Spleen (tissue), 11 donors: ENCODE measurements around the gene RAVER2. TPM values are rescaled to one million over a fixed set of nuclear protein-coding genes. Genes with fewer than 3 reads are reported as not detected.

Experiments used
- DNase-seq: peaks from one replicate; pipeline ENCODE4 v3.0.0-alpha.2; 2020
- H3K27ac ChIP-seq, 8 donors: fragments of 200-600 bp; sonication (generic) in 7 of 8; 1 replicate in 4 of 8; 2 replicates in 4 of 8; pipeline versions ENCODE4 v1.5.0 to v1.8.0; 2016 to 2021; ENCODE audit warnings: inconsistent platforms in 4 of 8, mild to moderate bottlenecking in 4 of 8, moderate library complexity in 1 of 8
- H3K27me3 ChIP-seq, 7 donors: fragments of 200-600 bp; sonication (generic) in 6 of 7; replicated peaks in 1 of 7; 1 replicate in 4 of 7; 2 replicates in 3 of 7; pipeline versions ENCODE4 v1.5.0 to v1.8.0; 2016 to 2021; ENCODE audit warnings: inconsistent platforms in 3 of 7, mild to moderate bottlenecking in 1 of 7
- H3K36me3 ChIP-seq, 6 donors: fragments of 200-600 bp; sonication (generic) in 5 of 6; 1 replicate in 4 of 6; 2 replicates in 2 of 6; pipeline versions ENCODE4 v1.5.0 to v1.8.0; 2016 to 2021; ENCODE audit warnings: inconsistent platforms in 2 of 6
- H3K4me1 ChIP-seq, 6 donors: fragments of 200-600 bp; sonication (generic) in 5 of 6; 1 replicate in 3 of 6; 2 replicates in 3 of 6; pipeline versions ENCODE4 v1.5.0 to v1.8.0; 2016 to 2021; ENCODE audit warnings: inconsistent platforms in 3 of 6
- H3K4me3 ChIP-seq, 8 donors: fragments of 200-600 bp; sonication (generic) in 7 of 8; 1 replicate in 4 of 8; 2 replicates in 4 of 8; pipeline versions ENCODE4 v1.5.0 to v1.8.0; 2016 to 2021; ENCODE audit warnings: inconsistent platforms in 4 of 8, mild to moderate bottlenecking in 4 of 8, moderate library complexity in 2 of 8
- H3K9me3 ChIP-seq, 8 donors: fragments of 200-600 bp; sonication (generic) in 7 of 8; 1 replicate in 4 of 8; 2 replicates in 4 of 8; pipeline versions ENCODE4 v1.5.0 to v1.8.0; 2016 to 2021; ENCODE audit warnings: inconsistent platforms in 4 of 8
- CTCF ChIP-seq, 11 experiments: fragments of 200-600 bp in 7 of 11; fragments of 450-650 bp in 4 of 11; sonication (generic) in 4 of 11; IDR thresholded peaks in 8 of 11; conservative IDR thresholded peaks in 3 of 11; 1 replicate in 7 of 11; 2 replicates in 4 of 11; pipeline versions ENCODE4 v1.4.0 to v1.8.0; 2016 to 2021; ENCODE audit warnings: antibody characterized with exemption in 11 of 11, inconsistent platforms in 4 of 11, mild to moderate bottlenecking in 1 of 11
- POLR2A ChIP-seq, 3 donors: fragments of 450-650 bp; IDR thresholded peaks; one replicate each; pipeline ENCODE4 v1.5.1; 2017; ENCODE audit warnings: antibody characterized with exemption in 3 of 3, mild to moderate bottlenecking in 1 of 3
- POLR2AphosphoS5 ChIP-seq, 3 donors: sonication (generic); formaldehyde crosslinking; IDR thresholded peaks; one replicate each; pipeline ENCODE4 v1.5.1; 2017; ENCODE audit warnings: antibody characterized with exemption in 3 of 3
- WGBS, 5 donors: extraction: QIAGEN DNeasy Blood & Tissue Kit in 3 of 5; methylation state at CpG; one replicate each; pipeline versions ENCODE4 v1.1.5 to v1.1.7; 2013 to 2018; 5-methylcytosine and 5-hydroxymethylcytosine counted together
- intact Hi-C: fragments of 100-400 bp; cut with DNase I; formaldehyde crosslinking; loops from one replicate; pipeline ENCODE4 v1.15.0; 2023; ENCODE audit warnings: low total_unique reads
- polyA plus RNA-seq, 3 donors: library from polyadenylated mRNA; stranded (reverse); fragments of 200-250 nt; gene quantifications; one replicate each; pipeline ENCODE4 v1.2.1, GENCODE V29; 2013
- total RNA-seq, 7 donors: library from RNA; depleted of rRNA in 3 of 7; stranded (reverse); fragments of >200 nt in 3 of 7; fragmentation: NEBNext Ultra II Directional in 4 of 7; extraction: Animal tissue kit (Norgen Biotek cat#: 25700) in 4 of 7; gene quantifications; one replicate each; pipeline versions ENCODE4 v1.1.0 to v1.2.1, GENCODE V29; 2016 to 2021
- donor health status: healthy with polysubstance abuse.
- donor health status: DM: no; HTN: no; CAD: no; lungs with moderate emphysema.
- donor health status: DM: no; HTN: no; CAD: no.
- donor health status: Bipolar disorder and iron deficiency.
- donor health status: healthy.
- donor health status: DM: no; HTN: no; CAD: no.
- donor health status: DM: yes; HTN: yes; CAD: no.

Gene RAVER2
- total and polyA plus RNA-seq, 10 donors, result 1.8 to 14.1 (median 7.7) TPM

- no peak for TF ChIP-seq POLR2A (IDR thresholded peaks at IDR 0.05)
- no peak for TF ChIP-seq CTCF (IDR thresholded peaks at IDR 0.05 in 8 of 11, conservative IDR thresholded peaks at IDR 0.05 in 3 of 11)
- no peak for TF ChIP-seq POLR2AphosphoS5 (IDR thresholded peaks at IDR 0.05)
- Histone ChIP-seq H3K27ac (peak overlapping the region in 1 of 8 donors; percentile 67), H3K4me1 (peaks cover 4 to 25% (median 14%) of the 10 kb centered on the region in 6 donors), H3K36me3 (peaks cover 0 to 100% (median 92%) of the 10 kb centered on the region in 6 donors), H3K27me3 (no peaks in the 10 kb centered on the region), H3K4me3 (no peak overlapping the region), H3K9me3 (no peaks in the 10 kb centered on the region)
- WGBS, 5 donors, result 85 to 97% (median 93%) methylated on average over 9 of the region's 9 CpGs
- DNase-seq, result no peak
- intact Hi-C loops, result no loop called here
Measured at GRCh38 chr1:64843675-64844074, 98.8 kb downstream of the RAVER2 start.

DNA sequence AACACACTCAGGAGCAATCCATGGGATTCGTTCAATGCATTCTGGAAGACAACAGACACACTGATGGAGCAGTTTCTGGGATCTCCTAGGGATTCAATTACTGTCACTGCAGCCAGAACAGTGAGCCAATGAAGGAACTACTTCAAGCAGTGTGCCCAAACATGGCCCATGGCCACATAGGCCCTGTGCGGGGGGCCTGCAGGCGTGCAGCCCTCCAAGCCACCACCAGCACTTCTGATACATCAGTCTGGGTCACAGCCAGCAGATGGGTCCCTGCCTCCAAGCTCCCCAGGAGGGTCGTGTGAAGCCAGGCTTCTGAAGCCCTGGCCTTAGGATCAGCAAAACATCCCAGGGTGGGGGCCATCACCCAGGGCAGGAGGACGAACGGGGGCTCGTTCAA, 99.3 kb downstream of the RAVER2 start:
- TF ChIP-seq POLR2AphosphoS5 (IDR thresholded peaks at IDR 0.05), result peak in 1 of 3 donors; percentile 52
- TF ChIP-seq CTCF (IDR thresholded peaks at IDR 0.05 in 8 of 11, conservative IDR thresholded peaks at IDR 0.05 in 3 of 11), result no peak
- H3K36me3 ChIP-seq, result peaks cover 0 to 100% (median 95%) of the 10 kb centered on the region in 6 donors

GRCh38 chr1:64844609-64845008, 99.7 kb downstream of the RAVER2 start:
- no peaks in the 10 kb centered on the region for H3K27me3 ChIP-seq
- TF ChIP-seq CTCF (IDR thresholded peaks at IDR 0.05 in 8 of 11, conservative IDR thresholded peaks at IDR 0.05 in 3 of 11) (no peak), POLR2AphosphoS5 (IDR thresholded peaks at IDR 0.05) (no peak), POLR2A (IDR thresholded peaks at IDR 0.05) (no peak)
- H3K36me3 ChIP-seq, result peaks cover 0 to 100% (median 95%) of the 10 kb centered on the region in 6 donors
- intact Hi-C loops, result no loop called here
- WGBS, 5 donors, result 94 to 96% (median 95%) methylated on average over 7 of the region's 7 CpGs
- no peaks in the 10 kb centered on the region for H3K9me3 ChIP-seq
- no peak overlapping the region for H3K4me3 ChIP-seq
- H3K27ac ChIP-seq, result no peak overlapping the region
- DNase-seq, result no peak
- H3K4me1 ChIP-seq, result peaks cover 4 to 25% (median 14%) of the 10 kb centered on the region in 6 donors

More for the DNA sequence above, 99.3 kb downstream of the RAVER2 start:
- intact Hi-C loops, result no loop called here
- Histone ChIP-seq H3K4me1 (peaks cover 4 to 25% (median 14%) of the 10 kb centered on the region in 6 donors), H3K27me3 (no peaks in the 10 kb centered on the region), H3K4me3 (no peak overlapping the region), H3K27ac (peak overlapping the region in 1 of 8 donors; percentile 25), H3K9me3 (no peaks in the 10 kb centered on the region)
- no peak for DNase-seq
- 95 to 100% (median 97%) methylated on average over 3 to 7 of the region's 7 CpGs for WGBS, 5 donors

DNA sequence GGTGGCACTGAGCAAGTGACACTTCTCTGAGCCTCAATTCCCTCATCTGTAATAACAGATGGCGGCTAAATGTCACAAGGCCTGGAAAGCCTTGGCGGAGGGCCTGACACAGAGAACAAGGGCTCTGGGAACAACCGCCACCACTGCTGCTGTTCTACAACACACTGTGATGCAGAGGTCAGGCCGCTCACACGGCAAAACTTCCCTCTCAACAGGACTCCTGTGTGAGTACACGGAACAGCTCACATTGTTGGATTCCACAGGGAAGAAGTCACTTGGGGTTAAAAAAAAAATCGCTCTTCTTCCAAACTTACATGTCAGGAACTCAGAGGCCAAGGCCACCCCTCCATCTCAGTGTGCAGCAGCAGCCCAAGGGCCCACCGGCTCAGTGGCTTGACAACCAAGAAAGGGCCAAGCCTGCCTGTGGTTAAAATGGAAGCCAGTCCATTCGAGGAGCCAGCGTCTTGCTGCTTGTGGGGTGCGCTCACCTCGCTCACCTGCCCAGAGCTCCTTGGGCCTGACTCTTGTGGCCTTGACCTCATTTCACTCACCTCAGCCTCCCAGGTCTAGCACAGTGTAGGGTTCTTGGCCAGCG, 101.1 kb downstream of the RAVER2 start:
- WGBS, 5 donors, result 86 to 96% (median 94%) methylated on average over 11 to 13 of the region's 13 CpGs
- intact Hi-C loops, result no loop called here
- Histone ChIP-seq H3K4me3 (no peak overlapping the region), H3K9me3 (no peaks in the 10 kb centered on the region), H3K4me1 (peaks cover 4 to 29% (median 14%) of the 10 kb centered on the region in 6 donors), H3K27ac (peak overlapping the region in 1 of 8 donors; percentile 17), H3K27me3 (no peaks in the 10 kb centered on the region), H3K36me3 (peaks cover 0 to 100% (median 95%) of the 10 kb centered on the region in 6 donors)
- no peak for DNase-seq
- peak in 1 of 3 donors; percentile 20 for TF ChIP-seq POLR2AphosphoS5 (IDR thresholded peaks at IDR 0.05)
- TF ChIP-seq POLR2A (IDR thresholded peaks at IDR 0.05), result no peak
- TF ChIP-seq CTCF (IDR thresholded peaks at IDR 0.05 in 8 of 11, conservative IDR thresholded peaks at IDR 0.05 in 3 of 11), result no peak
